GM12872 (cell line): Measurements from ENCODE around the gene RFPL2.

Experiments
- CTCF ChIP-seq: IDR thresholded peaks from 3 replicates; pipeline ENCODE4 v1.5.1; 2011; ENCODE audit warnings: low read depth, mild to moderate bottlenecking, low read length, moderate library complexity; ENCODE audit not compliant: insufficient read depth

Gene RFPL2

GRCh38 chr22:32237906-32238305 lies 33.0 kb upstream of the RFPL2 start:
- no peak for TF ChIP-seq CTCF

DNA sequence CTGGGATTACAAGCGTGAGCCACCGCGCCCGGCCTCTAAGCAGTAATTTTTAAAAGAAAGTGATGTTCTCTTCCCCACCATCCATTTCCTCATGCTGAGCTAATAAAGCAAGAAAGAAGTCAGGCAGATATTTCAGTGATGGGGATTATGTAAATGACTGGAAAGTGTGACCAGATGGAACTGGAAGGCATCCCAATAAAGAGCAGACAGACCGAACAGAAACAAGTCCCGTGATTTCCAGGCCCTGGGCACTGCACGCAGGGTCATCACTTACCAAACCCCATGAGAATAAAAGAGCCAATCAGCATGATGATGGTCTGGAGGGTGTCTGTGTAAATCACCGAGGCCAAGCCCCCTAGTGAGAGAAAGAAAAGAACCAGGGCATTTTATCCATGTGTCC lies 32.1 kb upstream of the RFPL2 start:
- TF ChIP-seq CTCF = no peak

- TF ChIP-seq CTCF = no peak
These were observed 28.2 kb upstream of the RFPL2 start for GRCh38 chr22:32233091-32233490.

GRCh38 chr22:32232191-32232830 lies 27.4 kb upstream of the RFPL2 start:
- TF ChIP-seq CTCF = no peak

GRCh38 chr22:32226326-32227104 lies 21.6 kb upstream of the RFPL2 start:
- TF ChIP-seq CTCF = no peak

DNA sequence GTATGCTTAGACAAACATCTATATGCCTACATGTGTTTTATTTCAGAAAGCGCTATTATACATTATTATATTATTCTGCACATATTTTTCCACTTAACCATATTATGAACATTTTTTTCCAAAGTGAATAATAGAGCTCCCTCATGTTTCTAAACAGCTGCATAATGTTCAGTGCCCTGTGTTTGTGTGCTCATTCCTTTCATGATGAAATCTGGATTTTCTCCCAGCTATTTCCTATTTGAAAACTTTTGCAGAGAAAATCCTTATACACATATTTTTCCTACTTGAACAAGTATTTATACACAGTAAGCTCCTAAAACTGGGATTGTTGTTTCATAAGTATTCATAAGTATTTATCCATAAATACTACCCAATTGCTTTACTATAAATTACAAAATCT lies 18.1 kb upstream of the RFPL2 start:
- TF ChIP-seq CTCF = no peak

GRCh38 chr22:32219026-32219425 lies 14.2 kb upstream of the RFPL2 start:
- no peak for TF ChIP-seq CTCF
